ENCODE measurements around the gene SGPP1. TPM values are rescaled to one million over a fixed set of nuclear protein-coding genes. Genes with fewer than 3 reads are reported as not detected.

The SGPP1 gene
- total RNA-seq, 1 experiment from 2014 or later: 17.7 TPM

DNA sequence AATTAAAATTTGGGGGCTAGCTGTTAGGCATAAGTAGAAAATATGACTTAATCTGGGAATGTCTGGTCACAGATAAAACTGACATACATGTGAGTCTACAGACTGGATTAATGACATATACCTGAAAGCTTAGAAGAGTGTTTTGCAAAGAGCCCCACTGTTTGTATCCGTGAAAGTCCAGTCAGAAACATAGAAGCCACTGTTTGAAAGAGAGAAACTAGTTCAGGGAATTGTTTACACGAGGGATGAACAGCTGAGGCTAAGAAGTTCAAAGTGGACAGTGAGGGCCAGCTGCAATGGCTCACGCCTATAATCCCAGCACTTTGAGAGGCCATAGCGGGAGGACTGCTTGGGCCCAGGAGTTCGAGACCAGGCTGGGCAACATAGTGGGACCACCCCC, 36.2 kb upstream of the SGPP1 start:
- H3K27me3 ChIP-seq (ENCODE audit: insufficient read depth, low read length): no peaks in the 10 kb centered on the region
- no peak overlapping the region for H3K27ac ChIP-seq (ENCODE audit: low read depth, low read length)
- ChIA-PET POLR2A (no interaction called here), CTCF (no interaction called here), RAD21 (ENCODE audit: low non-redundant PET in 1 of 2, low total read pairs in 2 of 2, uncharacterized antibody in 2 of 2, unreplicated experiment in 2 of 2) (no interaction called here)
- intact Hi-C loops (cut with micrococcal nuclease): no loop called here
- no peaks in the 10 kb centered on the region for H3K9me2 ChIP-seq (ENCODE audit: insufficient read depth)
- no peak overlapping the region for H3K9ac ChIP-seq (ENCODE audit: low read length)
- no peaks in the 10 kb centered on the region for H3K9me3 ChIP-seq (ENCODE audit: control insufficient read depth in 1 of 2, insufficient read depth in 1 of 2, low read depth in 1 of 2, low read length in 2 of 2)
- no peak for DNase-seq (ENCODE audit: low read depth, low spot score)
- no peak for ATAC-seq
- no peaks in the 10 kb centered on the region for H3K36me3 ChIP-seq (ENCODE audit: control insufficient read depth in 1 of 2, insufficient read depth in 2 of 2, low read length in 2 of 2)
- no peak overlapping the region for H3K4me2 ChIP-seq (ENCODE audit: low read length)
- no peak overlapping the region for H2AFZ ChIP-seq (ENCODE audit: low read depth, low read length, poor library complexity, severe bottlenecking)
- TF ChIP-seq JUND (IDR thresholded peaks at IDR 0.05) (no peak), ELF1 (IDR thresholded peaks at IDR 0.05; ENCODE audit: borderline replicate concordance, low read depth) (no peak), POLR2AphosphoS5 (IDR thresholded peaks at IDR 0.05; ENCODE audit: low read depth, low read length) (no peak), SP1 (IDR thresholded peaks at IDR 0.05; ENCODE audit: low read depth) (no peak)
- no peaks in the 10 kb centered on the region for H3K79me2 ChIP-seq (ENCODE audit: insufficient read depth, low read length)
- no peaks in the 10 kb centered on the region for H4K20me1 ChIP-seq (ENCODE audit: insufficient read depth)
- no TSS peak for BruUV-seq (replicated peaks)
- no peak overlapping the region for H3K4me3 ChIP-seq (replicated peaks in 1 of 2; ENCODE audit: low read depth in 1 of 2, low read length in 2 of 2)
- no peaks in the 10 kb centered on the region for H3K4me1 ChIP-seq (ENCODE audit: control insufficient read depth in 1 of 2, insufficient read depth in 2 of 2, low read length in 2 of 2)

DNA sequence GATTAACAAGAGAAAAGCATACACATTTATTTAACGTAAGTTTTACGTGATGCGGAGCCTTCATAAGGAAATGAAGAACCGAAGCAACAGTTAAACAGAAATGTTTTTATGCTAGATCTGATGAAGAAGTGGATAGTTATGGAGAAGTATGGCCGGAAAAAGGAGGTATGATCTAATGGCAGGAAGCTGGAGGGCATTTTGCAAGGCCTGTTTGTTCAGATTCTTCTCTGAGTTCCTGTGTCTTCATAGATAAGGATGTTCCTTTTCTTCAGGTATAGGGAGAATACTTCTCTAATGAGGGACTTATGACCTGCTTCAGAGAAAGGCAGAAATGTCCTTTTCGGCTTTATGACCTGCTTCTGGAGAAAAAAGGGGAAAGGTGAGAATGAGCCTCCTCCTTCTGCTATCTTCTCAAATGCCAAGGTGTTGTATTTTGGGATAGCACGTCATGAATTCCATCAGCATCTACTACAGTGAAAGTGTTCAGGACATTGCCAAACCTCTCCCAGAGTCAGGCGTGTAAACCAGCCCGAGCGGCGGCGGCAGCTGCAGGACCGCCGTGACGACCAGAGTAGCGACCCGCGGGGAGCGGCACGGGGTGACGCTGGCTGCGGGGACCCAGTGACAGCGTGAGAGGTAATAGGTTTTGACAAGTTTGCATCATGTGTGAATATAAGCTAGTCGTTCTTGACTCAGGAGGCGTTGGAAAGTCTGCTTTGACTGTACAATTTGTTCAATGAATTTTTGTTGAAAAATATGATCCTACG, 33.7 kb upstream of the SGPP1 start:
- Histone ChIP-seq H3K9ac (ENCODE audit: low read length) (no peak overlapping the region), H3K4me3 (replicated peaks in 1 of 2; ENCODE audit: low read depth in 1 of 2, low read length in 2 of 2) (no peak overlapping the region), H3K27ac (ENCODE audit: low read depth, low read length) (no peak overlapping the region), H3K9me2 (ENCODE audit: insufficient read depth) (no peaks in the 10 kb centered on the region), H3K4me1 (ENCODE audit: control insufficient read depth in 1 of 2, insufficient read depth in 2 of 2, low read length in 2 of 2) (no peaks in the 10 kb centered on the region), H2AFZ (ENCODE audit: low read depth, low read length, poor library complexity, severe bottlenecking) (no peak overlapping the region), H3K36me3 (ENCODE audit: control insufficient read depth in 1 of 2, insufficient read depth in 2 of 2, low read length in 2 of 2) (no peaks in the 10 kb centered on the region), H3K9me3 (ENCODE audit: control insufficient read depth in 1 of 2, insufficient read depth in 1 of 2, low read depth in 1 of 2, low read length in 2 of 2) (no peaks in the 10 kb centered on the region), H3K4me2 (ENCODE audit: low read length) (no peak overlapping the region), H3K27me3 (ENCODE audit: insufficient read depth, low read length) (no peaks in the 10 kb centered on the region), H4K20me1 (ENCODE audit: insufficient read depth) (no peaks in the 10 kb centered on the region), H3K79me2 (ENCODE audit: insufficient read depth, low read length) (no peaks in the 10 kb centered on the region)
- ChIA-PET CTCF (no interaction called here), RAD21 (ENCODE audit: low non-redundant PET in 1 of 2, low total read pairs in 2 of 2, uncharacterized antibody in 2 of 2, unreplicated experiment in 2 of 2) (interaction anchor here in 1 of 2 experiments (0.6 kb wide), 1 partner anchor 371 kb away, joined by 5 read pairs; no protein-coding TSS in a partner anchor), POLR2A (no interaction called here)
- BruUV-seq (replicated peaks): no TSS peak
- DNase-seq (ENCODE audit: low read depth, low spot score): no peak
- intact Hi-C loops (cut with micrococcal nuclease): no loop called here
- no peak for ATAC-seq
- TF ChIP-seq, protein P1, sequence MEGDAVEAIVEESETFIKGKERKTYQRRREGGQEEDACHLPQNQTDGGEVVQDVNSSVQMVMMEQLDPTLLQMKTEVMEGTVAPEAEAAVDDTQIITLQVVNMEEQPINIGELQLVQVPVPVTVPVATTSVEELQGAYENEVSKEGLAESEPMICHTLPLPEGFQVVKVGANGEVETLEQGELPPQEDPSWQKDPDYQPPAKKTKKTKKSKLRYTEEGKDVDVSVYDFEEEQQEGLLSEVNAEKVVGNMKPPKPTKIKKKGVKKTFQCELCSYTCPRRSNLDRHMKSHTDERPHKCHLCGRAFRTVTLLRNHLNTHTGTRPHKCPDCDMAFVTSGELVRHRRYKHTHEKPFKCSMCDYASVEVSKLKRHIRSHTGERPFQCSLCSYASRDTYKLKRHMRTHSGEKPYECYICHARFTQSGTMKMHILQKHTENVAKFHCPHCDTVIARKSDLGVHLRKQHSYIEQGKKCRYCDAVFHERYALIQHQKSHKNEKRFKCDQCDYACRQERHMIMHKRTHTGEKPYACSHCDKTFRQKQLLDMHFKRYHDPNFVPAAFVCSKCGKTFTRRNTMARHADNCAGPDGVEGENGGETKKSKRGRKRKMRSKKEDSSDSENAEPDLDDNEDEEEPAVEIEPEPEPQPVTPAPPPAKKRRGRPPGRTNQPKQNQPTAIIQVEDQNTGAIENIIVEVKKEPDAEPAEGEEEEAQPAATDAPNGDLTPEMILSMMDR (IDR thresholded peaks at IDR 0.05 in 2 of 3, conservative IDR thresholded peaks at IDR 0.05 in 1 of 3; ENCODE audit: borderline replicate concordance in 1 of 3, insufficient read depth in 1 of 3, low read depth in 2 of 3, low read length in 2 of 3): no peak
- no peak for TF ChIP-seq POLR2A (IDR thresholded peaks at IDR 0.05; ENCODE audit: borderline replicate concordance, extremely low read depth, insufficient read depth, insufficient read length)
- TF ChIP-seq SP1 (IDR thresholded peaks at IDR 0.05; ENCODE audit: low read depth): no peak
- TF ChIP-seq ZNF274 (IDR thresholded peaks at IDR 0.05; ENCODE audit: low read depth, low read length): no peak
- TF ChIP-seq TCF7L2 (IDR thresholded peaks at IDR 0.05; ENCODE audit: borderline replicate concordance, extremely low read depth, insufficient read depth, insufficient read length): no peak
- TF ChIP-seq POLR2AphosphoS5 (IDR thresholded peaks at IDR 0.05; ENCODE audit: low read depth, low read length): no peak
- TF ChIP-seq ZFX (IDR thresholded peaks at IDR 0.05): no peak
- no peak for TF ChIP-seq CEBPB (IDR thresholded peaks at IDR 0.05; ENCODE audit: low read depth)
- no peak for TF ChIP-seq FOSL1 (IDR thresholded peaks at IDR 0.05; ENCODE audit: low read depth)
- no peak for TF ChIP-seq EZH2phosphoT487 (IDR thresholded peaks at IDR 0.05; ENCODE audit: borderline replicate concordance)
- TF ChIP-seq, protein P2, sequence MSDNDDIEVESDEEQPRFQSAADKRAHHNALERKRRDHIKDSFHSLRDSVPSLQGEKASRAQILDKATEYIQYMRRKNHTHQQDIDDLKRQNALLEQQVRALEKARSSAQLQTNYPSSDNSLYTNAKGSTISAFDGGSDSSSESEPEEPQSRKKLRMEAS (IDR thresholded peaks at IDR 0.05): no peak
- TF ChIP-seq EGR1 (IDR thresholded peaks at IDR 0.05; ENCODE audit: low read depth): no peak
- TF ChIP-seq SRF (IDR thresholded peaks at IDR 0.05; ENCODE audit: low read depth): no peak
- no peak for TF ChIP-seq YY1 (IDR thresholded peaks at IDR 0.05; ENCODE audit: extremely low read depth, insufficient replicate concordance, low read depth, low read length)
- no peak for TF ChIP-seq EZH2 (IDR thresholded peaks at IDR 0.05)
- no peak for TF ChIP-seq SIN3A (IDR thresholded peaks at IDR 0.05; ENCODE audit: low read depth)
- TF ChIP-seq JUND (IDR thresholded peaks at IDR 0.05): no peak

Measured in HCT116 (cell line).